Measurements from ENCODE around the gene SLC4A4. TPM values are rescaled to one million over a fixed set of nuclear protein-coding genes. Genes with fewer than 3 reads are reported as not detected.

SLC4A4 gene
- total RNA-seq, 2 donors from 2014 or later: 48.3 to 89.2 TPM

- no peak overlapping the region for H3K4me3 ChIP-seq
- TF ChIP-seq POLR2A (IDR thresholded peaks at IDR 0.05) (no peak), POLR2AphosphoS5 (IDR thresholded peaks at IDR 0.05) (no peak), CTCF (IDR thresholded peaks at IDR 0.05) (no peak)
- H3K4me1 ChIP-seq (replicated peaks): no peaks in the 10 kb centered on the region
- no peak overlapping the region for H3K27ac ChIP-seq
- intact Hi-C loops (cut with DNase I): no loop called here
- H3K27me3 ChIP-seq (replicated peaks; ENCODE audit: insufficient read depth): no peaks in the 10 kb centered on the region
- 95% methylated on average over 1 of the region's 1 CpG for WGBS
- DNase-seq (ENCODE audit: low spot score): no peak
- H3K9me3 ChIP-seq: no peaks in the 10 kb centered on the region
- H3K36me3 ChIP-seq: no peaks in the 10 kb centered on the region
These were observed 194.3 kb downstream of the SLC4A4 start for GRCh38 chr4:71533121-71533520.

- Histone ChIP-seq H3K27me3 (replicated peaks; ENCODE audit: insufficient read depth) (no peaks in the 10 kb centered on the region), H3K4me1 (replicated peaks) (no peaks in the 10 kb centered on the region), H3K36me3 (no peaks in the 10 kb centered on the region), H3K9me3 (no peaks in the 10 kb centered on the region), H3K27ac (no peak overlapping the region), H3K4me3 (no peak overlapping the region)
- no peak for DNase-seq (ENCODE audit: low spot score)
- 94% methylated on average over 6 of the region's 6 CpGs for WGBS
- intact Hi-C loops (cut with DNase I): no loop called here
- no peak for TF ChIP-seq POLR2A (IDR thresholded peaks at IDR 0.05)
- no peak for TF ChIP-seq CTCF (IDR thresholded peaks at IDR 0.05)
- no peak for TF ChIP-seq POLR2AphosphoS5 (IDR thresholded peaks at IDR 0.05)
These were observed 198.8 kb downstream of the SLC4A4 start for GRCh38 chr4:71537551-71538065.

- Histone ChIP-seq H3K27me3 (replicated peaks; ENCODE audit: insufficient read depth) (no peaks in the 10 kb centered on the region), H3K36me3 (no peaks in the 10 kb centered on the region), H3K4me1 (replicated peaks) (no peaks in the 10 kb centered on the region), H3K27ac (no peak overlapping the region), H3K9me3 (no peaks in the 10 kb centered on the region), H3K4me3 (no peak overlapping the region)
- intact Hi-C loops (cut with DNase I): no loop called here
- WGBS: 69% methylated on average over 2 of the region's 2 CpGs
- DNase-seq (ENCODE audit: low spot score): no peak
- TF ChIP-seq CTCF (IDR thresholded peaks at IDR 0.05) (no peak), POLR2AphosphoS5 (IDR thresholded peaks at IDR 0.05) (no peak), POLR2A (IDR thresholded peaks at IDR 0.05) (no peak)
These were observed 199.7 kb downstream of the SLC4A4 start for GRCh38 chr4:71538528-71538927.

- Histone ChIP-seq H3K27me3 (replicated peaks; ENCODE audit: insufficient read depth) (no peaks in the 10 kb centered on the region), H3K27ac (no peak overlapping the region), H3K36me3 (no peaks in the 10 kb centered on the region), H3K4me1 (replicated peaks) (no peaks in the 10 kb centered on the region), H3K9me3 (no peaks in the 10 kb centered on the region), H3K4me3 (no peak overlapping the region)
- no peak for DNase-seq (ENCODE audit: low spot score)
- 71% methylated on average over 4 of the region's 4 CpGs for WGBS
- TF ChIP-seq POLR2AphosphoS5 (IDR thresholded peaks at IDR 0.05) (no peak), CTCF (IDR thresholded peaks at IDR 0.05) (no peak), POLR2A (IDR thresholded peaks at IDR 0.05) (no peak)
- intact Hi-C loops (cut with DNase I): no loop called here
These were observed 202.0 kb downstream of the SLC4A4 start for GRCh38 chr4:71540749-71541269.

GRCh38 chr4:71541541-71541940 is 202.7 kb downstream of the SLC4A4 start:
- intact Hi-C loops (cut with DNase I): no loop called here

More at GRCh38 chr4:71541541-71541940, 202.7 kb downstream of the SLC4A4 start:
- no peaks in the 10 kb centered on the region for H3K27me3 ChIP-seq (replicated peaks; ENCODE audit: insufficient read depth)
- WGBS: 85% methylated on average over 2 of the region's 2 CpGs
- no peaks in the 10 kb centered on the region for H3K4me1 ChIP-seq (replicated peaks)
- TF ChIP-seq POLR2A (IDR thresholded peaks at IDR 0.05) (no peak), POLR2AphosphoS5 (IDR thresholded peaks at IDR 0.05) (no peak), CTCF (IDR thresholded peaks at IDR 0.05) (no peak)
- DNase-seq (ENCODE audit: low spot score): no peak
- H3K36me3 ChIP-seq: no peaks in the 10 kb centered on the region
- no peak overlapping the region for H3K4me3 ChIP-seq
- no peak overlapping the region for H3K27ac ChIP-seq
- no peaks in the 10 kb centered on the region for H3K9me3 ChIP-seq
